ENCODE results near the gene ST3GAL4. TPM values are rescaled to one million over a fixed set of nuclear protein-coding genes. Genes with fewer than 3 reads are reported as not detected.
A peak's percentile ranks its signal among the peaks of the same experiment; 100 is the strongest.

The ST3GAL4 gene
- polyA plus RNA-seq, 2 of the 4 experiments (the other 2 are of a cell fraction) = 11.9 to 17.5 TPM

DNA sequence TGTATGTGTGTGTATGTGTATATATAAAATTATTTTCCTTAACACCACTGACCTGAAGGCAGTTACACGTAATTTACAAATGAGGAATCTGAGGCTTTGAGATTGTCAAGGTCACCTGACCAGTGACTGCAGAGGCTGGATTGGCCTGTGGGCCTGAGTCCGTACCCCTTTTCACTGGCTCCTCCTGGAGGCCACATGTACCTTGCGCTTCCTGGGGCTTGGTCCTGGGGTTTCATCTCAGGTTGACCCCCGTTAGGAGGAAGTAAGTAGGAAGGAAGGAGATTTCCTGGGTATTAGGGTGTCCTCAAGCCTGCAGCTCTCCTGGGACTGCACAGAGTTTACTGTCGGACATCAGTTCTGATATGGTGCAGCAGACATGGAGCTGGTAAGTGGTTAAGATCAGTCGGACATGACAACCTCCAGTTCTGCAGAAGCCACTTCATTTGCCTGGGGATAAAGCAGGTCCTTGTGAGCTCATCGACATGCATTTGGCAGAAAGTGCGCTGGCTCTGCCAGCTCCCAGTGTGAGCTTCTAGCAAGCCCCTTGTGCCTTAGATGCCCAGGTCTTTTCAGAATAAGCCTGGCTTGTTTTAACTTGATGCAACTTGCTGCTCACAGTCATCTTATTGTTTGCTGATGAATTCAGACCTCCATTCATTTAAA, 36.6 kb downstream of the ST3GAL4 start:
- no peaks in the 10 kb centered on the region for H3K9me3 ChIP-seq
- POLR2A ChIA-PET = no interaction called here
- H3K4me1 ChIP-seq = no peaks in the 10 kb centered on the region
- H3K4me3 ChIP-seq = no peak overlapping the region
- TF ChIP-seq JUNB (IDR thresholded peaks at IDR 0.05) = no peak
- TF ChIP-seq, protein P1, sequence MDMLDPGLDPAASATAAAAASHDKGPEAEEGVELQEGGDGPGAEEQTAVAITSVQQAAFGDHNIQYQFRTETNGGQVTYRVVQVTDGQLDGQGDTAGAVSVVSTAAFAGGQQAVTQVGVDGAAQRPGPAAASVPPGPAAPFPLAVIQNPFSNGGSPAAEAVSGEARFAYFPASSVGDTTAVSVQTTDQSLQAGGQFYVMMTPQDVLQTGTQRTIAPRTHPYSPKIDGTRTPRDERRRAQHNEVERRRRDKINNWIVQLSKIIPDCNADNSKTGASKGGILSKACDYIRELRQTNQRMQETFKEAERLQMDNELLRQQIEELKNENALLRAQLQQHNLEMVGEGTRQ (IDR thresholded peaks at IDR 0.05) = no peak
- TF ChIP-seq, protein P2, sequence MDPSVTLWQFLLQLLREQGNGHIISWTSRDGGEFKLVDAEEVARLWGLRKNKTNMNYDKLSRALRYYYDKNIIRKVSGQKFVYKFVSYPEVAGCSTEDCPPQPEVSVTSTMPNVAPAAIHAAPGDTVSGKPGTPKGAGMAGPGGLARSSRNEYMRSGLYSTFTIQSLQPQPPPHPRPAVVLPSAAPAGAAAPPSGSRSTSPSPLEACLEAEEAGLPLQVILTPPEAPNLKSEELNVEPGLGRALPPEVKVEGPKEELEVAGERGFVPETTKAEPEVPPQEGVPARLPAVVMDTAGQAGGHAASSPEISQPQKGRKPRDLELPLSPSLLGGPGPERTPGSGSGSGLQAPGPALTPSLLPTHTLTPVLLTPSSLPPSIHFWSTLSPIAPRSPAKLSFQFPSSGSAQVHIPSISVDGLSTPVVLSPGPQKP (IDR thresholded peaks at IDR 0.05; ENCODE audit: low read depth, low read length) = no peak
- no peak for TF ChIP-seq KDM5A (IDR thresholded peaks at IDR 0.05)
- TF ChIP-seq, protein P3, sequence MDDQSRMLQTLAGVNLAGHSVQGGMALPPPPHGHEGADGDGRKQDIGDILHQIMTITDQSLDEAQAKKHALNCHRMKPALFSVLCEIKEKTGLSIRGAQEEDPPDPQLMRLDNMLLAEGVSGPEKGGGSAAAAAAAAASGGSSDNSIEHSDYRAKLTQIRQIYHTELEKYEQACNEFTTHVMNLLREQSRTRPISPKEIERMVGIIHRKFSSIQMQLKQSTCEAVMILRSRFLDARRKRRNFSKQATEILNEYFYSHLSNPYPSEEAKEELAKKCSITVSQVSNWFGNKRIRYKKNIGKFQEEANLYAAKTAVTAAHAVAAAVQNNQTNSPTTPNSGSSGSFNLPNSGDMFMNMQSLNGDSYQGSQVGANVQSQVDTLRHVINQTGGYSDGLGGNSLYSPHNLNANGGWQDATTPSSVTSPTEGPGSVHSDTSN (IDR thresholded peaks at IDR 0.05) = no peak
- TF ChIP-seq POLR2AphosphoS2 (conservative IDR thresholded peaks at IDR 0.05; ENCODE audit: low read length) = no peak
- TF ChIP-seq FOSB (CRISPR knock-in tag; IDR thresholded peaks at IDR 0.05) = no peak
- no peak for TF ChIP-seq JUN (IDR thresholded peaks at IDR 0.05)
- no peak for TF ChIP-seq HOXB5 (CRISPR knock-in tag; IDR thresholded peaks at IDR 0.05)
- TF ChIP-seq SREBF2 (IDR thresholded peaks at IDR 0.05) = no peak
- TF ChIP-seq, protein P4, sequence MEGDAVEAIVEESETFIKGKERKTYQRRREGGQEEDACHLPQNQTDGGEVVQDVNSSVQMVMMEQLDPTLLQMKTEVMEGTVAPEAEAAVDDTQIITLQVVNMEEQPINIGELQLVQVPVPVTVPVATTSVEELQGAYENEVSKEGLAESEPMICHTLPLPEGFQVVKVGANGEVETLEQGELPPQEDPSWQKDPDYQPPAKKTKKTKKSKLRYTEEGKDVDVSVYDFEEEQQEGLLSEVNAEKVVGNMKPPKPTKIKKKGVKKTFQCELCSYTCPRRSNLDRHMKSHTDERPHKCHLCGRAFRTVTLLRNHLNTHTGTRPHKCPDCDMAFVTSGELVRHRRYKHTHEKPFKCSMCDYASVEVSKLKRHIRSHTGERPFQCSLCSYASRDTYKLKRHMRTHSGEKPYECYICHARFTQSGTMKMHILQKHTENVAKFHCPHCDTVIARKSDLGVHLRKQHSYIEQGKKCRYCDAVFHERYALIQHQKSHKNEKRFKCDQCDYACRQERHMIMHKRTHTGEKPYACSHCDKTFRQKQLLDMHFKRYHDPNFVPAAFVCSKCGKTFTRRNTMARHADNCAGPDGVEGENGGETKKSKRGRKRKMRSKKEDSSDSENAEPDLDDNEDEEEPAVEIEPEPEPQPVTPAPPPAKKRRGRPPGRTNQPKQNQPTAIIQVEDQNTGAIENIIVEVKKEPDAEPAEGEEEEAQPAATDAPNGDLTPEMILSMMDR (IDR thresholded peaks at IDR 0.05) = no peak
- TF ChIP-seq PHF8 (IDR thresholded peaks at IDR 0.05; ENCODE audit: borderline replicate concordance, low read depth) = no peak
- TF ChIP-seq, protein P5, sequence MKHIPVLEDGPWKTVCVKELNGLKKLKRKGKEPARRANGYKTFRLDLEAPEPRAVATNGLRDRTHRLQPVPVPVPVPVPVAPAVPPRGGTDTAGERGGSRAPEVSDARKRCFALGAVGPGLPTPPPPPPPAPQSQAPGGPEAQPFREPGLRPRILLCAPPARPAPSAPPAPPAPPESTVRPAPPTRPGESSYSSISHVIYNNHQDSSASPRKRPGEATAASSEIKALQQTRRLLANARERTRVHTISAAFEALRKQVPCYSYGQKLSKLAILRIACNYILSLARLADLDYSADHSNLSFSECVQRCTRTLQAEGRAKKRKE (CRISPR knock-in tag; IDR thresholded peaks at IDR 0.05; ENCODE audit: low read depth) = no peak
- no peak overlapping the region for H3K4me2 ChIP-seq
- peak in 1 of 2 experiments; percentile 14 for DNase-seq (ENCODE audit: low read depth in 1 of 2, low spot score in 1 of 2)
- CTCF ChIA-PET = interaction anchor here (1.0 to 1.2 kb wide), 2 partner anchors 12 to 81 kb away, joined by 3 read pairs; no protein-coding TSS in a partner anchor
- 86% methylated on average over 8 of the region's 8 CpGs for WGBS (ENCODE audit: missing lambda C conversion rate)
- peak; percentile 39 to 69; a peak in 4 of 6 replicates for ATAC-seq
- H3K27ac ChIP-seq = no peak overlapping the region
- no peak for FAIRE-seq

DNA sequence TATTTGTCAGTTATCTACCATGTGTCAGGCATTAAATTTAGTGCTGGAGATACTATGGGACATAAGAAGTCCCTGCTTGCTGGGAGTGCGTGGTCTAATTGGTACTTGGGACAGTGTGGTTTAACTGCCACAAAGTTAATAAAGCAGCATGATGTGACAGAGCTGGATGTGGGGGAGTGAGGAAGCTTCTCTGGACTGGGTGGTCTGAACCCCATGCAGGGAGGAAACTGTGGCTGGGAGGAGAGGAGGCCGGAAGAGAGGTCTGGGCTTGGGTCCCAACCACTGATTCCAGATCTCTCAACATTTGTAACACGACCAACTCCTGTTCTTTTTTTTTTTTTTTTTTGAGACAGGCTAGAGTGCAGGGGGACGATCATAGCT, 37.1 kb downstream of the ST3GAL4 start:
- ChIA-PET POLR2A (no interaction called here), CTCF (interaction anchor here (1.0 to 1.2 kb wide), 2 partner anchors 12 to 82 kb away, joined by 3 read pairs; no protein-coding TSS in a partner anchor)
- Histone ChIP-seq H3K4me3 (no peak overlapping the region), H3K9me3 (no peaks in the 10 kb centered on the region), H3K4me1 (no peaks in the 10 kb centered on the region), H3K27ac (no peak overlapping the region), H3K4me2 (no peak overlapping the region)
- no peak for TF ChIP-seq RARB (CRISPR knock-in tag; IDR thresholded peaks at IDR 0.05)
- TF ChIP-seq TFCP2L1 (CRISPR knock-in tag; IDR thresholded peaks at IDR 0.05) = no peak
- TF ChIP-seq CHD2 (IDR thresholded peaks at IDR 0.05; ENCODE audit: low read length, partially characterized antibody) = no peak
- TF ChIP-seq MAFK (IDR thresholded peaks at IDR 0.05; ENCODE audit: partially characterized antibody) = no peak
- TF ChIP-seq, protein P6, sequence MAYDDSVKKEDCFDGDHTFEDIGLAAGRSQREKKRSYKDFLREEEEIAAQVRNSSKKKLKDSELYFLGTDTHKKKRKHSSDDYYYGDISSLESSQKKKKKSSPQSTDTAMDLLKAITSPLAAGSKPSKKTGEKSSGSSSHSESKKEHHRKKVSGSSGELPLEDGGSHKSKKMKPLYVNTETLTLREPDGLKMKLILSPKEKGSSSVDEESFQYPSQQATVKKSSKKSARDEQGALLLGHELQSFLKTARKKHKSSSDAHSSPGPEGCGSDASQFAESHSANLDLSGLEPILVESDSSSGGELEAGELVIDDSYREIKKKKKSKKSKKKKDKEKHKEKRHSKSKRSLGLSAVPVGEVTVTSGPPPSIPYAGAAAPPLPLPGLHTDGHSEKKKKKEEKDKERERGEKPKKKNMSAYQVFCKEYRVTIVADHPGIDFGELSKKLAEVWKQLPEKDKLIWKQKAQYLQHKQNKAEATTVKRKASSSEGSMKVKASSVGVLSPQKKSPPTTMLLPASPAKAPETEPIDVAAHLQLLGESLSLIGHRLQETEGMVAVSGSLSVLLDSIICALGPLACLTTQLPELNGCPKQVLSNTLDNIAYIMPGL (CRISPR knock-in tag; IDR thresholded peaks at IDR 0.05; ENCODE audit: borderline replicate concordance) = no peak
- TF ChIP-seq HDAC2 (IDR thresholded peaks at IDR 0.05) = no peak
- TF ChIP-seq, protein P7, sequence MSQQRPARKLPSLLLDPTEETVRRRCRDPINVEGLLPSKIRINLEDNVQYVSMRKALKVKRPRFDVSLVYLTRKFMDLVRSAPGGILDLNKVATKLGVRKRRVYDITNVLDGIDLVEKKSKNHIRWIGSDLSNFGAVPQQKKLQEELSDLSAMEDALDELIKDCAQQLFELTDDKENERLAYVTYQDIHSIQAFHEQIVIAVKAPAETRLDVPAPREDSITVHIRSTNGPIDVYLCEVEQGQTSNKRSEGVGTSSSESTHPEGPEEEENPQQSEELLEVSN (IDR thresholded peaks at IDR 0.05; ENCODE audit: borderline replicate concordance, low read depth) = no peak
- FAIRE-seq (no peak), ATAC-seq (no peak), DNase-seq (ENCODE audit: low read depth in 1 of 2, low spot score in 1 of 2) (no peak)
- whole genome bisulfite sequencing (ENCODE audit: missing lambda C conversion rate) = 96% methylated on average over 4 of the region's 4 CpGs

Data from A549 (cell line).